ENCODE data around the gene RTP5. TPM values are rescaled to one million over a fixed set of nuclear protein-coding genes. Genes with fewer than 3 reads are reported as not detected.

The RTP5 gene
- total and polyA plus RNA-seq, 5 donors = 0.05 TPM; not detected in 4

DNA sequence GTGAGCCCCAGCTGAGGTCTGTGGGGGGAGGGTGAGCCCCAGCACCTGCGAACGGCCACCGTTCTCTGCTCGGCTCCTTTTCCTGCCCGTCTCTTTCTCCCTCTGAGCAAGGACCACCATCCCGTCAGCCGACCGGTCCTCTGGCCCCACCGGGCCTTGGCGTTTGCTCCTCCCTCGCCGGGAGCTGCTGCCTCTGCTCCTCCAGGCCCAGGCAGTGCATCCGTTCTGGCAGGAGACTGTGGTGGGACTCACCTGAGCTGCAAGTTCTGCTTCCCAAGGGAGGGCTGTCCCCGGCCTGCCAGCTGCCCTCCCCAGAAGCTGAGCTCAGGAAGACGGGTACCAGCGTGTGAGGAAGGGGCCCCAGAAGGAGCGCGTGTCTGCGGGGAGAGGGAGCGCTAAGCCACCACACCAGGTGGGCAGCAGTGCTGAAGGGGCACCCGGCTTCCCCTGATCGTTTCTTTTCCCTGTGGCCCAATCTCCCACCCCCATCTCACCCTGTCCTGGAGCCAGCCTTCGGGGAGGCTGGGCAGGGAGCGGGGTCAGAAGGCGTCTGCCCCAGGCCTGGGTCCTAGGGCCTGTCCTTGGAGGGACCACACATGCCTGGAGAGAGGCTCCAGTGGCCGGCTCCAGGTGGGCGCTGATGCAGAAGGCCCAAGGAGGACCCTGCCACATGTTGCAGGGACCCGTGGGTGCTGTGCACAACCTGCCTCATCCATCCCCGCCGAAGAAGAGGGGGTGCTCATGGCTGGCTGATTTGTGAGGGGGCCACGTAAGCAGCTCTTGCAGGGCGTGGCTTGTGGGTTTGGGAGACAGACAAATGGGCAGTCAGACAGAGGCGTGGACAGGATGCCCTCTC lies 2.5 kb upstream of the RTP5 start:
- Histone ChIP-seq H3K4me3 (ENCODE audit: low read length) (no peak overlapping the region), H3K9me3 (ENCODE audit: control insufficient read depth, low read length) (no peaks in the 10 kb centered on the region), H3K4me1 (ENCODE audit: control insufficient read depth, insufficient read depth, low read length) (no peaks in the 10 kb centered on the region), H3K27me3 (ENCODE audit: control insufficient read depth, insufficient read depth) (no peaks in the 10 kb centered on the region), H3K27ac (ENCODE audit: low read length) (no peak overlapping the region)
- intact Hi-C loops (cut with DNase I) = no loop called here
- WGBS = 54% methylated on average over 33 of the region's 33 CpGs
- DNase-seq (peak in 1 of 3 donors; percentile 50), ATAC-seq (no peak)

DNA sequence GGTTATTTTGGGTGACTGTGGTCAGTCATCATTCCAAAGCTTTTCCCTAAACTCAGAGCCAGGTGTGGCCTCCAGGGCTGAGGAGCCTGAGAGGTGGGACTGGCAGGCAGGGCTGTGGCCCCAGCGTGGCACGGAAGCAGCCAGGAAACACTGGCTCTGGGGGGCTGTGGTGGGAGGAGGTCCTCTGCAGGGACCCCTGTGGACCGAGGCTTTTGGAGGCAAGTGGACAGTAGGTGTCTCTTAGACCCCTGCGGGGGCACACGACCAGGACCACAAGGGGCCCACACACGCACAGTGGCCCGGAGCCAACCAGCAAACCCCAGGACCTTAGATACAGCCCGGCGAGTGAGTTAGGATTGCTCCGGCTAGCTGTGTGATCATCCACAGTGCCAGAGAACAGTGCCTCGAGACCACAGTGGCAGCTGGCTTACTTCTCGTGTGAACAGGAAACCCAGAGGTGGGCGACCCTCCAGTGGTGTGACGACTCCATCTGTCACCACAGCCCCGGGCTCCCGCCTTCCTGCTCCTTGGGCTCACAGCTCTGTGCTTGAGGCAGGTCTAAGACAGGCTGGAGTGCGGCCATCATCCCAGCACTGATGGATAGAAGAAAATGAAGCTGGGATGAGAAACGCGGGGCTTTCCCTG lies 1.6 kb upstream of the RTP5 start:
- DNase-seq = peak; percentile 20 to 68 (median 56)

DNA sequence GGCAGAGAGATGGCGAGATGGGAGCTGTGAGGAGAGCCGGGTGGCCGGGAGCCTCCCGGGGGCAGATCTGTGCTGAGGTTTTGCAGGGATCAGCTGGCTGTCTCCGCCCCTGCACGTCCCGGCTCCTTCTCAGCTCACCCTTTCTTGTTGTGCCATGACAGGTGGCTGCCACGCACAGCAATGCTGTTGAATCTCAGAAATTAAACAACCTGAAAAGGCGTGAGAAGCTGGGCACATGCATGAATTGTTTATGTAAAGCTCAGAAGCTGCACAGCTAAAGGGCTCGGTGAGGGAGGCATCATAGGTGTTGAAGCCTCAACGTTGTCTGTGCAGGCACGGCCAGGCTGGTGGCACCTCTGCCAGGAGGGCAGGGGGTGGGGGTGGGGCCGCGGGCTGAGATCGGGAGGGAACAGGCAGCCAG lies 858 bp upstream of the RTP5 start:
- Histone ChIP-seq H3K27ac (ENCODE audit: low read length) (no peak overlapping the region), H3K9me3 (ENCODE audit: control insufficient read depth, low read length) (no peaks in the 10 kb centered on the region), H3K4me3 (ENCODE audit: low read length) (no peak overlapping the region), H3K4me1 (ENCODE audit: control insufficient read depth, insufficient read depth, low read length) (no peaks in the 10 kb centered on the region), H3K27me3 (ENCODE audit: control insufficient read depth, insufficient read depth) (no peaks in the 10 kb centered on the region)
- ATAC-seq (no peak), DNase-seq (peak in 2 of 3 donors; percentile 6 to 55)
- WGBS = 42% methylated on average over 15 of the region's 15 CpGs
- intact Hi-C loops (cut with DNase I) = no loop called here

More for the DNA sequence above, 1.6 kb upstream of the RTP5 start:
- Histone ChIP-seq H3K27ac (ENCODE audit: low read length) (no peak overlapping the region), H3K4me3 (ENCODE audit: low read length) (no peak overlapping the region), H3K27me3 (ENCODE audit: control insufficient read depth, insufficient read depth) (no peaks in the 10 kb centered on the region), H3K4me1 (ENCODE audit: control insufficient read depth, insufficient read depth, low read length) (no peaks in the 10 kb centered on the region), H3K9me3 (ENCODE audit: control insufficient read depth, low read length) (no peaks in the 10 kb centered on the region)
- 42% methylated on average over 19 of the region's 19 CpGs for WGBS
- ATAC-seq = no peak
- intact Hi-C loops (cut with DNase I) = no loop called here

DNA sequence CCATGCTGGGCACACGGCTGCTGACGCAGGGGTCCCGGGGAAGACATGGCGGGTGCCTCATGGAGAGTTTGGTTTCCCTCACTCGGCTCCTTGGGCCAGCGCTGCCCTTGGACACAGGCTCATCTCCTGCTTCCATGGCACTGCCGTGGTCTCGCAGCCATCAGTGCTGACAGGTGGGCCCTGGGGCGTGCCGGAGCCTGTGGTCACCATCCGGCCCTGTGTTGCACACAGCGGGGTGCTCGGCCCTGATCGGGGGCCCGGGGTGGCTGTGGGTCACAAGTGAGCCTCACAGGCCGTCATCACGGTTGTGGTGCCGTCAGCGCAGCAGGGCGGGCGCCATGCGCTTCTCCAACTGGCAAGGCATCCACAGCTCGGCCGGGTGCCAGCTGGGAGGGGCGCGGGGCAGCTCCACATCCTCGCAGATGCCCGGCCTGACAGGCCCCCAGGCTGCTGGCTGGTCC lies 582 bp downstream of the RTP5 start:
- Histone ChIP-seq H3K4me1 (ENCODE audit: control insufficient read depth, insufficient read depth, low read length) (no peaks in the 10 kb centered on the region), H3K27ac (ENCODE audit: low read length) (no peak overlapping the region), H3K9me3 (ENCODE audit: control insufficient read depth, low read length) (no peaks in the 10 kb centered on the region), H3K4me3 (ENCODE audit: low read length) (no peak overlapping the region), H3K27me3 (ENCODE audit: control insufficient read depth, insufficient read depth) (no peaks in the 10 kb centered on the region)
- 90% methylated on average over 28 of the region's 28 CpGs for WGBS
- DNase-seq (peak in 2 of 3 donors; percentile 14 to 51), ATAC-seq (no peak)
- intact Hi-C loops (cut with DNase I) = loop anchor here (10.0 kb wide), 2 partner anchors 135 to 145 kb away; partner anchors contain the start of gene D2HGDH (in 3 of the 4)

DNA sequence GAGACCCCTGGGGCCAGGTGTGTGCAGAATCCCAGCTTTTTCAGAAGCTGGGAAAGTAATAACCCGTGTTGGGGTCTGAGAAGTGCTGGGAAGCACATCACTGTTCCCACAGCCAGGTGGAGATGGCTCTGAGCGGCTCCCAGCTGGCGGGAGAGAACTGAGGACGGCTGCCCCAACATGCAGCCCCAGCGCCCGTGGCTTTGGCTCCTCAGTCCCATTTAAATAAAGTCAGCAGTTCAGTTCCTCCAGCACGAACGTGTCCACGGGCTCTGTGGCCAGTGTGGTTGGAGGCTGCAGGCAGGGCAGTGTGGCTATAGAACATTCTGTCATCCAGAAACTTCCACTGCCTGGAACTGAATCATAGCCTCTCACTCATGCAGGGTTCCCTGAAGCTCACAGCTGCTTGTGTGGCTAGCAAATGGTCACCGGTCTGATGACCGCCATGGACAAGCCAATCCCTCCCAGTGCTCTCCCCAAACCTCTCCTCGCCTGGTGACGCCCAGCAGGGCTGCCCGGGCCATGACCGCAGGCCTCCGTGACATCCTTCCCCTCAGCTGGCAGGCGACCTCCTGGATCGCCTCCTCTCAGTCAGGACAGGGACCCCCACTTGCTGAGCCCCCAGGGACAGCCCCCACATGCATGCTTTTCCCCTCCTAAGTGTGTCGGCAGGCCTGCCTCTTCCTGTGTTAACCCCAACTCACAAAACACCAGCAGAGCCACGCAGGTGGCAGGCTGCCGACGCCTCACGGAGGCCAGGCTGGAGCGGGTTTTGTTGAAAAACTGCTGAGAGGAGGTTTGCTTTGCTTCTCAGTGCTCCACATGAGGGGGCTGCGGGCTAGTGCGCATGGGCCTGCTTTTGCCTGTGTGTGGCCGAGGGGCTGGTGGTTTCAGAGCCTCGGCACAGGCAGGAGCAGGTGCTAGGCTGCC lies 1.3 kb downstream of the RTP5 start:
- no peaks in the 10 kb centered on the region for H3K9me3 ChIP-seq (ENCODE audit: control insufficient read depth, low read length)
- ATAC-seq = no peak
- no peaks in the 10 kb centered on the region for H3K27me3 ChIP-seq (ENCODE audit: control insufficient read depth, insufficient read depth)
- intact Hi-C loops (cut with DNase I) = loop anchor here (10.0 kb wide), 2 partner anchors 136 to 146 kb away; partner anchors contain the start of gene D2HGDH (in 3 of the 4)
- no peak overlapping the region for H3K4me3 ChIP-seq (ENCODE audit: low read length)
- WGBS = 68% methylated on average over 28 of the region's 28 CpGs
- no peak overlapping the region for H3K27ac ChIP-seq (ENCODE audit: low read length)
- DNase-seq = peak in 2 of 3 donors; percentile 53 to 57
- H3K4me1 ChIP-seq (ENCODE audit: control insufficient read depth, insufficient read depth, low read length) = no peaks in the 10 kb centered on the region

DNA sequence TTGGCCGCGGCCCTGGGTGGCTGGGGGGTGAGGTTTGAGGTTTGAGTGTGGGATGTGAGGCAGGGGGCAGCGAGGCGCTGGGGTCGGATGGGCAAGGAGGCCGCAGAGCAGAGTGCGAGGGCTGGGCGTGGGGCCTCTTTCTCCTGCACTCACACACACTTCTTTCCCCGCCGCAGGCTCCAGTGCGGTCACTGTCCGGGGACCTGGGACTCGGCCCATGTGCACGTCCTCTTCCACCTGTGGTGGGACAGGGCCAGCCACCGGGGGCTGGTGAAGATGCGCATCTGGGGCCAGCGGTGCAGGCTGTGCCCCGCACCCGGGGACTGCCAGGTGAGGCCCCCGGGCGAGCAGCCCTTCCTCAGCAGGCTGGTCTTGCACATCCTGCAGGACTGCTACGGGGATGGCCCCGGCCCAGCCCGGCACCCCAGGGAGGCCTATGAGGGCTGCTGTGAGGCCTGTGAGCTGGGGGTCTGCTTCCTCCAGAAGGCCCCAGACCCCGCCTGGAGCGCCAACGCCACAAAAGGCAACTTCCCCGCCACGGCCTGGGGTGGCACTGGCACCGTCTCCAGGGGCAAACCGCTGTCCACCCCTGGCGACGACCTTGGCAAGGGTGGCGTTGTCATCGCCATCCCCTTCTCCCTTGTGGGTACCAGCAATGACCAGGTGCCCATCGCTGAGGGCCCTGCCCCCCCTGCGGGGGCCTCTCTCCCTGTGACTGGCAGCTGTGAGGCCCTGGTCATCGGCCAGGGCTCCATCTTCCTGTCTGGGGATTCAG lies 2.2 kb downstream of the RTP5 start:
- peak; percentile 11 to 58 (median 50) for DNase-seq
- H3K27ac ChIP-seq (ENCODE audit: low read length) = no peak overlapping the region
- intact Hi-C loops (cut with DNase I) = loop anchor here (10.0 kb wide), 2 partner anchors 137 to 147 kb away; partner anchors contain the start of gene D2HGDH (in 3 of the 4)

DNA sequence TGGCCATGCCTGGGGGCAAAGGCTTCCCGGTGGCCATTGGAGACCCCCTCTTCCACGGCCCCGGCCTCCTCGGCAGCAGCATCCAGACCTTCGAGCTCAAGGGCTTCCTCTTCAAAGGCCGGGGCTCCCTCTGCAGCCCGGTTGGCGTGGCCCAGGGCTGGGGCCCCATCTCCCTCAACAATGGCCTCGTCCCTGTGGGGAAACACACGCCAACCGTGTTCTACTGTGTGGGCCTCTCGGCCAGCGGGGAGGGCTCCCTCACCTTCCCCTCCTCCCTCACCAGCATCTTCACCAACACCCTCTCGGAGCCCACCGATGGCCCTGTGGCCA lies 2.7 kb downstream of the RTP5 start:
- H3K4me3 ChIP-seq (ENCODE audit: low read length) = no peak overlapping the region
- no peaks in the 10 kb centered on the region for H3K9me3 ChIP-seq (ENCODE audit: control insufficient read depth, low read length)
- H3K4me1 ChIP-seq (ENCODE audit: control insufficient read depth, insufficient read depth, low read length) = no peaks in the 10 kb centered on the region
- H3K27ac ChIP-seq (ENCODE audit: low read length) = no peak overlapping the region
- DNase-seq (peak in 1 of 3 donors; percentile 36), ATAC-seq (no peak)
- intact Hi-C loops (cut with DNase I) = loop anchor here (10.0 kb wide), 2 partner anchors 137 to 147 kb away; partner anchors contain the start of gene D2HGDH (in 3 of the 4)
- 87% methylated on average over 15 of the region's 15 CpGs for WGBS
- H3K27me3 ChIP-seq (ENCODE audit: control insufficient read depth, insufficient read depth) = no peaks in the 10 kb centered on the region

More for the DNA sequence above, 2.2 kb downstream of the RTP5 start:
- Histone ChIP-seq H3K4me3 (ENCODE audit: low read length) (no peak overlapping the region), H3K9me3 (ENCODE audit: control insufficient read depth, low read length) (no peaks in the 10 kb centered on the region), H3K4me1 (ENCODE audit: control insufficient read depth, insufficient read depth, low read length) (no peaks in the 10 kb centered on the region), H3K27me3 (ENCODE audit: control insufficient read depth, insufficient read depth) (no peaks in the 10 kb centered on the region)
- 91% methylated on average over 38 of the region's 38 CpGs for WGBS
- ATAC-seq = no peak

DNA sequence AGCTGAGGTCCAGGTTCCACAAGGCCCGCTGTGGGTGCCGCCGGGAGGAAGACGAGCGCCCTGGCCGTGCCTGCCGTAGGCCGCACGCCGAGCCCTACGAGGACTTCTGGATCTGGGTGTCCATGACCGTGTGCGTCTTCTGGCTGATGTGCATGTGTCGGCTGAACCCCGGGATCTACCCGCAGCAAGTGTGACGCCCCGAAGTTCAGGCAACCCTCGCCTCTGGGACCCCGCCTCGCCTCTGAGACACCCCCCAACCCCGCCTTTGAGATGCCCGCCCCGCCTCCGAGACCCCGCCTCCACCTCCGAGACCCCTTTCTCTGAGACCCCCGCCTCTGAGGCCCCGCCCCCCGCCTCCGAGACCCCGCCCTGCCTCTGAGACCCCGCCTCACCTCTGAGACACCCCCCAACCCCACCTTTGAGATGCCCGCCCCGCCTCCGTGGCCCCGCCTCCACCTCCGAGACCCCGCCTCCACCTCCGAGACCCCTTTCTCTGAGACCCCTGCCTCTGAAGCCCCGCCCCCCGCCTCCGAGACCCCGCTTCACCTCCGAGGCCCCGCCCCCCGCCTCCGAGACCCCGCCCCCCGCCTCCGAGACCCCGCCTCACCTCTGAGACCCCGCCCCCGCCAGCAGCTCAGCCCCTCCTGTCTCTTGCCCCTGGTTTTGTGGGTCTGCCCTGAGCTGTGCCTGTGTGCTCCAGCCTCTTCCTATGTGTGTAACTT lies 3.7 kb downstream of the RTP5 start:
- DNase-seq (peak; percentile 13 to 74 (median 45)), ATAC-seq (no peak)
- intact Hi-C loops (cut with DNase I) = loop anchor here (10.0 kb wide), 2 partner anchors 138 to 148 kb away; partner anchors contain the start of gene D2HGDH (in 3 of the 4)
- no peaks in the 10 kb centered on the region for H3K9me3 ChIP-seq (ENCODE audit: control insufficient read depth, low read length)
- H3K27ac ChIP-seq (ENCODE audit: low read length) = no peak overlapping the region
- 91% methylated on average over 53 of the region's 54 CpGs for WGBS
- H3K4me1 ChIP-seq (ENCODE audit: control insufficient read depth, insufficient read depth, low read length) = no peaks in the 10 kb centered on the region
- no peaks in the 10 kb centered on the region for H3K27me3 ChIP-seq (ENCODE audit: control insufficient read depth, insufficient read depth)
- no peak overlapping the region for H3K4me3 ChIP-seq (ENCODE audit: low read length)

DNA sequence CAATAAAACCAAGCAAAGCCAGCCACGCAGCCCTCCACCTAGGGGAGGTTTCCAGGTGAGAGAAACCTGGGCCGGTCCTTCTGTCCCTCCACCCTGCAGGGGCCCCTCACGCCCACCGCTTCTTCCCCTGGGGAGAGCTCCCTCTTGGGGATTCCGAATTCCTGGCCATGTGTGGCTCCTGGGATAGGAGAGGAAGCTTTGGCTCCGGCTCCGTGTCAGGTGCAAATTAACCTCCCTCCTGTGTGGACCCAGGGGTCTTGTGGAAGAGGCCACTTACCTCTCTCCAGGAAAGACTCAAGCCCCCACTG lies 4.2 kb downstream of the RTP5 start:
- Histone ChIP-seq H3K4me1 (ENCODE audit: control insufficient read depth, insufficient read depth, low read length) (no peaks in the 10 kb centered on the region), H3K27ac (ENCODE audit: low read length) (no peak overlapping the region), H3K27me3 (ENCODE audit: control insufficient read depth, insufficient read depth) (no peaks in the 10 kb centered on the region), H3K4me3 (ENCODE audit: low read length) (no peak overlapping the region), H3K9me3 (ENCODE audit: control insufficient read depth, low read length) (no peaks in the 10 kb centered on the region)
- 97% methylated on average over 7 of the region's 7 CpGs for WGBS
- intact Hi-C loops (cut with DNase I) = loop anchor here (10.0 kb wide), 2 partner anchors 139 to 149 kb away; partner anchors contain the start of gene D2HGDH (in 3 of the 4)
- ATAC-seq (no peak), DNase-seq (peak in 2 of 3 donors; percentile 30 to 41)

Data from right cardiac atrium (tissue), 5 donors.